SK-N-SH treated with all-trans-retinoic acid at 6 μM for 48 hours (cell line): ENCODE data around the gene SH3TC1.

Experiments
- ATAC-seq: fragments of 200-7000 bp; cut with Tn5 transposase; 3 replicates; pipeline ENCODE4 v1.9.1; 2020; ENCODE audit warnings: mild to moderate bottlenecking, moderate library complexity
- CREB5 ChIP-seq: fragments of 250-450 bp; sonication (Bioruptor Pico); IDR thresholded peaks from 2 replicates; pipeline ENCODE4 v1.5.1; 2020; ENCODE audit warnings: low read depth, mild to moderate bottlenecking, moderate library complexity
- CSDC2 ChIP-seq: fragments of 250-450 bp; sonication (Bioruptor Pico); IDR thresholded peaks from 2 replicates; pipeline ENCODE4 v1.5.0; 2020; ENCODE audit warnings: mild to moderate bottlenecking, moderate library complexity
- CSRNP3 ChIP-seq: fragments of 250-450 bp; sonication (Bioruptor Pico); IDR thresholded peaks from 2 replicates; pipeline ENCODE4 v1.5.1; 2021; ENCODE audit warnings: mild to moderate bottlenecking, moderate library complexity
- ESRRG ChIP-seq: fragments of 250-450 bp; sonication (Bioruptor Pico); IDR thresholded peaks from 2 replicates; pipeline ENCODE4 v1.6.1; 2021; ENCODE audit warnings: mild to moderate bottlenecking
- GLIS3 ChIP-seq: fragments of 250-450 bp; sonication (Bioruptor Pico); IDR thresholded peaks from 2 replicates; pipeline ENCODE4 v1.5.0; 2020; ENCODE audit warnings: mild to moderate bottlenecking, moderate library complexity
- ISL1 ChIP-seq: fragments of 250-450 bp; sonication (Bioruptor Pico); IDR thresholded peaks from 2 replicates; pipeline ENCODE4 v2.1.2; 2022; ENCODE audit warnings: mild to moderate bottlenecking, moderate library complexity
- PATZ1 ChIP-seq: fragments of 250-450 bp; sonication (Bioruptor Pico); IDR thresholded peaks from 2 replicates; pipeline ENCODE4 v1.8.0; 2020; ENCODE audit warnings: mild to moderate bottlenecking, moderate library complexity, borderline replicate concordance
- POU6F1 ChIP-seq: fragments of 250-450 bp; sonication (Bioruptor Pico); IDR thresholded peaks from 2 replicates; pipeline ENCODE4 v1.8.0; 2021; ENCODE audit warnings: low read depth, mild to moderate bottlenecking, moderate library complexity, borderline replicate concordance
- PPARA ChIP-seq: fragments of 250-450 bp; sonication (Bioruptor Pico); IDR thresholded peaks from 2 replicates; pipeline ENCODE4 v1.5.0; 2020; ENCODE audit warnings: mild to moderate bottlenecking, borderline replicate concordance
- RARB ChIP-seq: fragments of 250-450 bp; sonication (Bioruptor Pico); IDR thresholded peaks from 2 replicates; pipeline ENCODE4 v1.8.0; 2021; ENCODE audit warnings: mild to moderate bottlenecking, moderate library complexity
- SNAI2 ChIP-seq: fragments of 250-450 bp; sonication (Bioruptor Pico); IDR thresholded peaks from 2 replicates; pipeline ENCODE4 v1.5.0; 2020; ENCODE audit warnings: mild to moderate bottlenecking, moderate library complexity
- TCF4 ChIP-seq: fragments of 250-450 bp; sonication (Bioruptor Pico); IDR thresholded peaks from 2 replicates; pipeline ENCODE4 v1.8.0; 2021; ENCODE audit warnings: mild to moderate bottlenecking, moderate library complexity, borderline replicate concordance
- TSHZ2 ChIP-seq: fragments of 250-450 bp; sonication (Bioruptor Pico); IDR thresholded peaks from 2 replicates; pipeline ENCODE4 v1.5.0; 2020; ENCODE audit warnings: mild to moderate bottlenecking, moderate library complexity
- ZC3H10 ChIP-seq: fragments of 250-450 bp; sonication (Bioruptor Pico); IDR thresholded peaks from 2 replicates; pipeline ENCODE4 v1.5.1; 2021; ENCODE audit warnings: mild to moderate bottlenecking, moderate library complexity
- ZFP3 ChIP-seq: fragments of 250-450 bp; sonication (Bioruptor Pico); IDR thresholded peaks from 2 replicates; pipeline ENCODE4 v1.5.0; 2020; ENCODE audit warnings: mild to moderate bottlenecking, moderate library complexity
- ZFP30 ChIP-seq: fragments of 450-650 bp; formaldehyde crosslinking; IDR thresholded peaks from 2 replicates; pipeline ENCODE4 v1.5.0; 2022; ENCODE audit warnings: mild to moderate bottlenecking, moderate library complexity
- ZNF565 ChIP-seq: fragments of 450-650 bp; formaldehyde crosslinking; conservative IDR thresholded peaks from 2 replicates; pipeline ENCODE4 v1.5.0; 2020; ENCODE audit warnings: low read depth, mild to moderate bottlenecking, moderate library complexity
- ZNF70 ChIP-seq: fragments of 450-650 bp; formaldehyde crosslinking; IDR thresholded peaks from 2 replicates; pipeline ENCODE4 v1.5.0; 2020; ENCODE audit warnings: mild to moderate bottlenecking, moderate library complexity

The SH3TC1 gene

GRCh38 chr4:8281519-8282133 is 82.5 kb downstream of the SH3TC1 start (continued):
- TF ChIP-seq CREB5 (no peak), RARB (CRISPR knock-in tag) (no peak), POU6F1 (no peak), ZFP30 (CRISPR knock-in tag) (no peak), SNAI2 (CRISPR knock-in tag) (no peak)

GRCh38 chr4:8282134-8282641 is 83.1 kb downstream of the SH3TC1 start:
- no peak for TF ChIP-seq PATZ1 (CRISPR knock-in tag)
- TF ChIP-seq ISL1 (CRISPR knock-in tag), result no peak
- no peak for TF ChIP-seq SNAI2 (CRISPR knock-in tag)
- TF ChIP-seq ZFP3 (CRISPR knock-in tag), result no peak
- TF ChIP-seq TSHZ2 (CRISPR knock-in tag), result no peak
- TF ChIP-seq ZNF565 (CRISPR knock-in tag), result no peak
- no peak for TF ChIP-seq PPARA (CRISPR knock-in tag)
- TF ChIP-seq, all 23 proteins: peak for 0
- no peak for ATAC-seq

GRCh38 chr4:8282742-8283141 is 83.7 kb downstream of the SH3TC1 start:
- TF ChIP-seq ZNF565 (CRISPR knock-in tag) (no peak), GLIS3 (no peak), ZFP3 (CRISPR knock-in tag) (no peak), RARB (CRISPR knock-in tag) (no peak), SNAI2 (CRISPR knock-in tag) (no peak), ZFP30 (CRISPR knock-in tag) (no peak), ZC3H10 (CRISPR knock-in tag) (no peak), ZNF70 (CRISPR knock-in tag) (no peak), TCF4 (no peak), CSDC2 (CRISPR knock-in tag) (no peak), PATZ1 (CRISPR knock-in tag) (no peak), ISL1 (CRISPR knock-in tag) (no peak), CSRNP3 (CRISPR knock-in tag) (no peak), POU6F1 (no peak), ESRRG (CRISPR knock-in tag) (no peak)
- TF ChIP-seq, all 23 proteins: peak for 0
- ATAC-seq, result no peak
